GM18907 (cell line): ENCODE measurements around the gene ITPRID2.
A peak's percentile ranks its signal among the peaks of the same experiment; 100 is the strongest.

Experiments used
- ATAC-seq: cut with Tn5 transposase; IDR thresholded peaks from one replicate; pipeline ENCODE4 v1.9.1; 2021; ENCODE audit warnings: mild to moderate bottlenecking, moderate library complexity; ENCODE audit not compliant: unreplicated experiment

ITPRID2 gene

GRCh38 chr2:181891258-181891965, at the start of gene ITPRID2:
ITPRID2 (plus strand) TSS chr2:181891730; CDS start chr2:181892067, 337 bp downstream.
- peak; percentile 91 for ATAC-seq

GRCh38 chr2:181844551-181845290, 46.8 kb upstream of the ITPRID2 start:
- no peak for ATAC-seq

GRCh38 chr2:181846399-181847197, 44.9 kb upstream of the ITPRID2 start:
- ATAC-seq: no peak

GRCh38 chr2:181847198-181847556, 44.4 kb upstream of the ITPRID2 start:
- no peak for ATAC-seq

GRCh38 chr2:181847702-181848101, 43.8 kb upstream of the ITPRID2 start:
- ATAC-seq: no peak

GRCh38 chr2:181848261-181848886, 43.2 kb upstream of the ITPRID2 start:
- ATAC-seq: no peak

- no peak for ATAC-seq
These were observed 41.9 kb upstream of the ITPRID2 start for GRCh38 chr2:181849601-181850000.

GRCh38 chr2:181850936-181851560, 40.5 kb upstream of the ITPRID2 start:
- peak; percentile 67 for ATAC-seq

- ATAC-seq: no peak
These were observed 39.8 kb upstream of the ITPRID2 start for GRCh38 chr2:181851726-181852125.

GRCh38 chr2:181853696-181854095, 37.8 kb upstream of the ITPRID2 start:
- ATAC-seq: no peak

GRCh38 chr2:181857483-181857882, 34.0 kb upstream of the ITPRID2 start:
- no peak for ATAC-seq

GRCh38 chr2:181858600-181858999, 32.9 kb upstream of the ITPRID2 start:
- ATAC-seq: no peak

GRCh38 chr2:181859123-181859522, 32.4 kb upstream of the ITPRID2 start:
- no peak for ATAC-seq

GRCh38 chr2:181859803-181860202, 31.7 kb upstream of the ITPRID2 start:
- ATAC-seq: no peak

GRCh38 chr2:181861379-181861778, 30.2 kb upstream of the ITPRID2 start:
- ATAC-seq: no peak

- no peak for ATAC-seq
These were observed 28.8 kb upstream of the ITPRID2 start for GRCh38 chr2:181862583-181863281.

- ATAC-seq: no peak
These were observed 19.4 kb upstream of the ITPRID2 start for GRCh38 chr2:181872178-181872577.

- ATAC-seq: no peak
These were observed 14.9 kb upstream of the ITPRID2 start for GRCh38 chr2:181876614-181877063.

GRCh38 chr2:181877181-181877664, 14.3 kb upstream of the ITPRID2 start:
- no peak for ATAC-seq

GRCh38 chr2:181878448-181878847, 13.1 kb upstream of the ITPRID2 start:
- ATAC-seq: no peak
